Lower leg skin (tissue), 3 donors: ENCODE data around the gene FMNL2.

Experiments
- CTCF ChIP-seq, 3 donors: fragments of 450-650 bp; IDR thresholded peaks; one replicate each; pipeline ENCODE4 v1.5.1; 2016; ENCODE audit warnings: antibody characterized with exemption in 3 of 3, mild to moderate bottlenecking in 3 of 3, moderate library complexity in 2 of 3
- POLR2A ChIP-seq, 2 donors: fragments of 450-650 bp; IDR thresholded peaks; one replicate each; pipeline ENCODE4 v1.6.1; 2016 to 2017; ENCODE audit warnings: antibody characterized with exemption in 2 of 2, mild to moderate bottlenecking in 1 of 2, moderate library complexity in 1 of 2

GRCh38 chr2:152584301-152584700, 249.3 kb downstream of the FMNL2 start:
- TF ChIP-seq POLR2A (IDR thresholded peaks at IDR 0.05) (no peak), CTCF (IDR thresholded peaks at IDR 0.05) (no peak)
